ENCODE measurements around the gene PLXNC1.

The PLXNC1 gene

DNA sequence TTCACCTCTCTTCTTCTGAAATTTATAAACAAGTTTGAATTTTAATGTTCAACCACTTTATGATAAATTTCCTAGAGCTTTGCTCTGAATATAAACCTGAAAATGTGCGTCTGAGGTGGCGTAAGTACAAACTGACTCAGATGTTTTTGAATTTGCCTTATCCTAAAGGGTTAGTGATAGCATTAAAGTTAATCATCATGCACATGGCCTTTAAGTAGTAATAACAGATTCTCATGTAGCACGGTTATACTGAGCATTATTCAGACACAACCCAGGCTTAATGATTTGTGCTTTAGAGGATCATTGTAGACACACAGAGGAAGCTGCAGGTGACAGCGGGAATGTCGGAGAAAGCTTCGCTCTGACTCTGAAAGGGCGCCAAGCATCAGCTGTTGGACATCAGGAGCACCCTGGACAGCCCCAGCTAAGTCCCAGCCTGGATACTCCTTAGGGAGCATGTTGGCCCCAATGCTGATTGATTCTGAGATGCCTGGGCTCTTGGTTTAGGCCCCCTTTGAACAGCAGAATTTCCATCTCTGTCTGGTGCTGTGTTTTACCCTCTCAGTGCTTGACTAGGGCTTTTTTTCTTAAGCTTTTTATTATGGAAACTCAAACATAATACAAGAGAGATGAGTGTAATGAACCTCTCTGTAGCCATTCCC is 91.1 kb downstream of the PLXNC1 start:
- H4K20me1 ChIP-seq (ENCODE audit: insufficient read depth, low read length), result no peaks in the 10 kb centered on the region
- no peaks in the 10 kb centered on the region for H3K79me2 ChIP-seq (ENCODE audit: insufficient read depth, low read length)
- H2AFZ ChIP-seq (ENCODE audit: low read length), result no peak overlapping the region
- no peak overlapping the region for H3K27ac ChIP-seq (ENCODE audit: low read depth, low read length, poor library complexity, severe bottlenecking)
- no peaks in the 10 kb centered on the region for H3K27me3 ChIP-seq (ENCODE audit: insufficient read depth, low read length)
- H3F3A ChIP-seq (ENCODE audit: insufficient read depth, low read length), result no peaks in the 10 kb centered on the region
- no peak overlapping the region for H3K9ac ChIP-seq (ENCODE audit: low read length)
- no peaks in the 10 kb centered on the region for H3K36me3 ChIP-seq (ENCODE audit: insufficient read depth, low read length)
- H3K4me1 ChIP-seq (ENCODE audit: insufficient read depth, low read length, severe bottlenecking), result peaks cover 13% of the 10 kb centered on the region
- no peaks in the 10 kb centered on the region for H3K9me2 ChIP-seq (ENCODE audit: low read depth, low read length)
- TF ChIP-seq CTCF (IDR thresholded peaks at IDR 0.05; ENCODE audit: low read length), result no peak
- TF ChIP-seq EZH2 (IDR thresholded peaks at IDR 0.05; ENCODE audit: borderline replicate concordance, low read length), result no peak
- H3K4me3 ChIP-seq (ENCODE audit: low read depth, low read length, poor library complexity, severe bottlenecking), result no peak overlapping the region
- H3K9me3 ChIP-seq (ENCODE audit: low read length), result no peaks in the 10 kb centered on the region
- H3K4me2 ChIP-seq (ENCODE audit: low read length), result no peak overlapping the region

DNA sequence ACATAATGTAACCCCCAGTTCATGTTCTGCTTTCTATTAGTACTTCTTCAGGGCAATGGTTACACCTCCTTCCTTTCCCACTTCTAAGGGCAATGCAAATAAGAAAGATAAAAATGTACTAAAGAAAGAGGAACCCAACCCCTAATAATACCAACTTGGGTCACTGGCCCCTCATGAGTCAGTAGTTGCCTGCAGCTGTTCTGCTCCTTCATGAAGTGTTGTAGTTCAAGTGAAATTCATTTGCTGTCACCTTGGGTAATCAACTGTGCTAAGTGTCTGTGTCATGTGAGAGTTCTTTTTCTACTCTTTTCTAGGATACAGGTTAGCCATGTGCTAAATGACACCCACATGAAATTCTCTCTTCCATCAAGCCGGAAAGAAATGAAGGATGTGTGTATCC is 91.8 kb downstream of the PLXNC1 start:
- Histone ChIP-seq H3F3A (ENCODE audit: insufficient read depth, low read length) (no peaks in the 10 kb centered on the region), H3K4me2 (ENCODE audit: low read length) (no peak overlapping the region), H3K4me3 (ENCODE audit: low read depth, low read length, poor library complexity, severe bottlenecking) (no peak overlapping the region), H4K20me1 (ENCODE audit: insufficient read depth, low read length) (no peaks in the 10 kb centered on the region), H3K4me1 (ENCODE audit: insufficient read depth, low read length, severe bottlenecking) (peaks cover 17% of the 10 kb centered on the region), H2AFZ (ENCODE audit: low read length) (no peak overlapping the region), H3K36me3 (ENCODE audit: insufficient read depth, low read length) (no peaks in the 10 kb centered on the region), H3K9ac (ENCODE audit: low read length) (no peak overlapping the region), H3K27ac (ENCODE audit: low read depth, low read length, poor library complexity, severe bottlenecking) (no peak overlapping the region), H3K9me3 (ENCODE audit: low read length) (no peaks in the 10 kb centered on the region), H3K9me2 (ENCODE audit: low read depth, low read length) (no peaks in the 10 kb centered on the region), H3K79me2 (ENCODE audit: insufficient read depth, low read length) (no peaks in the 10 kb centered on the region), H3K27me3 (ENCODE audit: insufficient read depth, low read length) (no peaks in the 10 kb centered on the region)
- TF ChIP-seq CTCF (IDR thresholded peaks at IDR 0.05; ENCODE audit: low read length) (no peak), EZH2 (IDR thresholded peaks at IDR 0.05; ENCODE audit: borderline replicate concordance, low read length) (no peak)

DNA sequence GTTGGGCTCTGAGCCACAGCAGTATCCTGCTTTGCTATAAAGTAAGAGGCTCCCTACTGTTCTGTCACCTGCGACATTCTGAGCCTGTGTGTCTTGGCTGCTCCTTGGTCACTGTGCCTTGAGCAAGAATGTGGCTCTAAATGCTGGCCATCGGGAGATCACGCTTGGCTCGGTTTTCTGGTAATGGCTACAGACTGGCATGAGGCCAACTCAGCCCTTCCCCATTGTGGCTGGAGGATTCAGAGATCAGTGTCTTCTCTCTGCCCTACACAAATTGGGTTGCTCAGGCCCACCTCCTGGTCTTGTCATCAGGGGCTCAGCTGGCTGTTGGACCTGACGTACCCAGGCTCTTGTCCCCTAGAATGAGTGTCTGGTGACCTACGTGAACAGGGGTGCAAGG is 94.5 kb downstream of the PLXNC1 start:
- Histone ChIP-seq H3K4me1 (ENCODE audit: insufficient read depth, low read length, severe bottlenecking) (peaks cover 17% of the 10 kb centered on the region), H3K27me3 (ENCODE audit: insufficient read depth, low read length) (no peaks in the 10 kb centered on the region), H3K9ac (ENCODE audit: low read length) (no peak overlapping the region), H3K9me3 (ENCODE audit: low read length) (no peaks in the 10 kb centered on the region), H3K27ac (ENCODE audit: low read depth, low read length, poor library complexity, severe bottlenecking) (no peak overlapping the region), H3K79me2 (ENCODE audit: insufficient read depth, low read length) (no peaks in the 10 kb centered on the region), H3K9me2 (ENCODE audit: low read depth, low read length) (no peaks in the 10 kb centered on the region), H3K4me3 (ENCODE audit: low read depth, low read length, poor library complexity, severe bottlenecking) (no peak overlapping the region), H3K4me2 (ENCODE audit: low read length) (no peak overlapping the region), H2AFZ (ENCODE audit: low read length) (no peak overlapping the region), H3F3A (ENCODE audit: insufficient read depth, low read length) (no peaks in the 10 kb centered on the region), H3K36me3 (ENCODE audit: insufficient read depth, low read length) (no peaks in the 10 kb centered on the region), H4K20me1 (ENCODE audit: insufficient read depth, low read length) (no peaks in the 10 kb centered on the region)
- TF ChIP-seq CTCF (IDR thresholded peaks at IDR 0.05; ENCODE audit: low read length) (no peak), EZH2 (IDR thresholded peaks at IDR 0.05; ENCODE audit: borderline replicate concordance, low read length) (no peak)

All from OCI-LY1 (cell line).